HG03460 (cell line): Measurements from ENCODE around the gene FAM72D.
"Not testable (repeated sequence)": the region's sequence is repeated elsewhere in the genome, so short reads cannot be mapped to it uniquely, and the experiment has no call there.

Source experiments
- ATAC-seq: cut with Tn5 transposase; IDR thresholded peaks from one replicate; pipeline ENCODE4 v1.9.1; 2021; ENCODE audit not compliant: unreplicated experiment

FAM72D gene

DNA sequence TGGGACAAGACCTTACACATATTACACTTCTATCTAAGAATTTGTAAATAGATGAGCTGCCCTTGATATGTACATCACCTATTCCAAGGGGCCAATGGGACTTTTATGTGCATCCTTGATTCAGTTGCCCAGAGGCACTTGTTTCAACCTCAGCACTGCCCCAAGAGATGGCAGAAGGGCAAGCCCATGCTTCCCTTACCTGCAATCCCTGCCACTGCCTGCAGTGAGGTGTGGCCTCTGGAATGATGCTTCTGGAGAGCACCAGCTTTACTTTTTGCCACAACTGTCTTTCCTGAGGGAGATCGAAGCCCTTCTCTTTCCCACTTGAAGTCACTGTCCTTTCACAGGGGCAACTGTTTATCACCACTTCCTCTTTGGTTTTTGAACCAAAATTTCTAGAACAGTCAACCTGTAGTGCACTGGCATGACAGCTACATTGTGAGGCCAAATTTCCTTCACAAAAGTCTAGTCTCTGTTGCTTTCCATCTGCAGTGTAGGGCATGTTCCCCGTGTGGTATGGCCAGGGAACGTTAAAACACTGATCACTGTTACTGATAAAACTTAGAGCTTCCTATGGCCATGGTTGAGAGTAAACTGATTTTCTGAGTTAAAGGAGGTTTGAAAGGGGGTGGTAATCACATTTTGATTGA lies 48.6 kb downstream of the FAM72D start:
- ATAC-seq, result not testable (repeated sequence)

DNA sequence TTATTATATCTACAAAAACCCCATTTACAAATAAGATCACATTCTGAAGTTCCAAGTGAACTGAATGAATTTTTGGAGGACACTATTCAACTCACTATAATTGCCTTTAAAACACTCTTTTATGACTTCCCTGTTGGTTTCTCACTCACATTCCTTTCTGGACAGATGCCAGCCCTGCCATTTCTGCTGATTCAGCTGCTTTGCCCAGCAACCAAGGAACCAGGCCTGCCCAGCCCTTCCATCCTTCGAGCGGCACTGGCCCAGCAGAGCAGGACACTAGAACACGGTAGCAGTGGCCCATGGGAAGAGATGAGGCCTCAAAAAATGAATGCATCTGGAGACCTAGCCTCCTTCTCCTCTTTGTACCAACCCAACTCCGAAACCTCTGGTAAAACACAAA lies 50.5 kb downstream of the FAM72D start:
- ATAC-seq, result not testable (repeated sequence)

DNA sequence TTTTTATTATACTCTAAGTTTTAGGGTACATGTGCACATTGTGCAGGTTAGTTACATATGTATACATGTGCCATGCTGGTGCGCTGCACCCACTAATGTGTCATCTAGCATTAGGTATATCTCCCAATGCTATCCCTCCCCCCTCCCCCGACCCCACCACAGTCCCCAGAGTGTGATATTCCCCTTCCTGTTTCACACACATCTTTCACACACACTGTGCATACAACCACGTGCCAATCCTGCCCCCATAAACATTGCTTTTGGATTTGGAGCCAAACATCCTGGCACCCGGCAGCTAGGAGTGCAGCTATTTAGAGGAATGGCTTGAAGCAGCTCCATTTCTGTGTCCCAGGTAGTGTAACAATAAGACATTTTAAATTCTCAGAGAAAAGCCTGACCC lies 51.4 kb downstream of the FAM72D start:
- ATAC-seq, result not testable (repeated sequence)

DNA sequence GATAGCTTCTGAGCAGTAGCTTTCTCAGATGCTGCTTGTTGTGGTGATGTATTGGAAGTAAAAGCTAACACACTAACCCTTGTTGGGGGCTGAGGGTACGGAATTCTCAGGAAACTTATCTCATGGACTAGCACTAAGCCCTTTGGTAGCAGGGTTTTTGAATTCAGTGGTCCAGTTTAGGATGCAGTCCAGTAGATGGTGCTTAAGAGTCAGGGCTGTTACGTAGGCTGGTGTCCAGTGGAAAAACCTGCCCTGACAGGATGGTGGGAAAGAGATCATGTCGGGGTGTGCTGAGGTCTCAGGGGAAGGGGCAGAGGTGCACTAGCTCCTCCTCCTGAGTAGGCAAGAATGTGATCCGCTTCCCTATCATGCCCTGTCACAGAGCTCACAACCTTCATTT lies 59.6 kb downstream of the FAM72D start:
- not testable (repeated sequence) for ATAC-seq

DNA sequence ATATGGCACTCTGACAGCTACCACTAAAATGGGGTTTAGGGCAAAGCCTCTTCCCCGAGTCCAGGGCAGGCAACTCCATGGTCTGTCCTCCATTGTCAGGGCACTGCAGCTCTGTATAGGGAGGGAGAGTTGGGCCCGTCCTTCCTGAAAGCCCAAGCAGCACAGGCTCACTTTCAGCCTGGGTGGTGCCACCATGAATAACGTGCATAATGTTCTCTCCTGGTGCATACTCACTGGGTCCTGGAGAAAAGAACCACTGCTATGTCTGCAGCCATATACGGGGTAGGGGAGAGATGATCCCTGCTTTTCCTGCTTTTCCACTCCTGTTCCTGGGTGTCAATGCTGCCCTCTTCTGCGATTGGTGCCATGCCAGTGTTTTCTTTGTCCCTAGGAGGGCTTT lies 60.1 kb downstream of the FAM72D start:
- not testable (repeated sequence) for ATAC-seq

DNA sequence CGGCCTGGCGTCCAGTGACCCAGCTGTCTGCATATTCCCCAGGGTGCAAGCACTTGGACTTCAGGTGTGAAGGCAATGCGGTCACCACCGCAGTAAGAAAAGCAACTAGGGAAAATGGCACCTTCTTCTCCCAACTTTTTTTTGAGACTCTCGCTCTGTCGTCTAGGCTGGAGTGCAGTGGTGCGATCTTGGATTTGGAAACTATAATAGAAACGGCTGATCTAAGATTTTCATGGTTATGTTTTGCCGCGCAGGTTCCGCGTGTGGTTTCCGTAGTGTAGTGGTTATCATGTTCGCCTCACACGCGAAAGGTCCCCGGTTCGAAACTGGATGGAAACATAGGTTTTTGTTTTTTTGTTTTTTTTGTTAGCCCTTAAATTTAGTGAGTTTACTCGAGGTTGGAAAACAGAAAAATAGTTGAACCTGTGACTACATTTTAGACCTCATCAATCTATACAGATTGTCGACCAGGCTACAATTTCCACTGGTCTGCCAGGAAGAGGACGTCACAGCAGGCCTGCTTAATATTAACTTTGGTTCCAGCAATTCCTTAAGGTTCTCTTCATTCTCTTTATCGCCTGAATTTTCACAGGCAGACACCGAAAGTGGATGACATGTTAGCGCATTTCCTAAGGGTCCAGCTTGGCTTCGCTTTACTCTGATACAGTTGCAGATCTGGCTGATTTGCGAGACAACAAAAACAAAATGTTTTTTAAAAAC lies 61.3 kb downstream of the FAM72D start:
- ATAC-seq, result peak; percentile 47

DNA sequence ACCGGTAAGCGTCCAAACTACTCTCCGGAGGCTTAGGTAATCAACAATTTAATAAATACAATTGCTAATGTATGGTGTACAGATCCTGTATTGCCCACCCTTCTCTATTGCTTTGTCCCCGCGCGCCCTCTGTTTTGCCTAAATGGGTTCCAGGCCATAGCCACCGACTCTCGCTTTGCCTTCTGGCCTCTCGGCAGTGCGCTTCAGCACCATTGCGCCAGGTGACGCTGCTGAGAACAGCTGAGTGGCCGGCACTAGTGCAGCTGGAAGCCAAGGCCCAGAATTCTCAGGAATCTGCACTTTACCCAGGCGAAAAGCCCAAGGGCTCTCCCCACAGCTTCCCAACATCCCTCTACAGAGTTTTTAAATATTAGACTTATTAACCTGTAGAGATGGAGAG lies 61.9 kb downstream of the FAM72D start:
- ATAC-seq, result peak; percentile 46

DNA sequence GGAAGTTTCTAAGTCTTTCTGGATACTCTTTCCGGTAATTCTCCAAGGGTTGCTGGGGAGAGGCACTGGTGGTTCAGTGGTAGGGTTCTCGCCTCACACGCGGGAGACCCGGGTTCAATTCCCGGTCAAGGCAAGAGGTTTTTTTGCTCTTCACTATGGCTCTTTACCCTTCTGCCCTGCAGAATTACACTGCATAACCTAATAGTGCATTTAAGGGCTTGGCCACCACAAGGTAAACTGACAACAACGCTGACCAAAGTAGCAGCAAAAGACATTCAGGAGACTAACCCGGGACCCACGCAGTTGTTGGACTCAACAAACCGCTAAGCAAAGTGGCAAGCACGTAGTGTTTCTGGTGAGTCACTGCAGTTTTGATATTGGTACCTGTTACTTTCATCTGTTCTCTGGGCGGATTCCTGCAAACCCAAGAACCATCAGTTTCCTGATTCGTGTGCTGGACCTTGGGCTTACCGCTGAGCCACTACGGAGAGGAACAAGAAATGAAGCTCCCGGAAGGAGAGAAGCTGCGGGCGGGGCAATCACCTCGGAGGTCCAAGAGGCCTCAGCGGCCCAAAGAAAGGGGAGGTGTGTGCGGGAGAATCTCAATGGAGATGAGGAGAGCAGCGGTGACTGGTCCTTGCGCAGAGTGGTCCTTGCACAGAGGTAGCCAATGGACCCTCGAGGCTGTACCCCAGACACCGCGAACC lies 65.4 kb downstream of the FAM72D start:
- ATAC-seq, result not testable (repeated sequence)
